Coronary artery (tissue), 2 donors: Measurements from ENCODE around the gene DDX43.
"Not testable (repeated sequence)": the region's sequence is repeated elsewhere in the genome, so short reads cannot be mapped to it uniquely, and the experiment has no call there.

ENCODE experiments used
- DNase-seq: peaks from one replicate; pipeline ENCODE4 v3.0.0-alpha.2; 2017; ENCODE audit warnings: low spot score
- H3K27ac ChIP-seq, 2 donors: fragments of 200-600 bp; sonication (generic); one replicate each; pipeline ENCODE4 v1.5.1; 2016 to 2019
- H3K4me3 ChIP-seq: fragments of 200-600 bp; sonication (generic); 2 replicates; pipeline ENCODE4 v1.5.1; 2016; ENCODE audit warnings: mild to moderate bottlenecking, moderate library complexity
- CTCF ChIP-seq: fragments of 200-600 bp; sonication (generic); IDR thresholded peaks from one replicate; pipeline ENCODE4 v1.5.1; 2019; ENCODE audit warnings: antibody characterized with exemption

Gene DDX43

GRCh38 chr6:73388800-73389512 lies 5.7 kb upstream of the DDX43 start:
- peak overlapping the region in 1 of 2 donors; percentile 65 for H3K27ac ChIP-seq
- DNase-seq = peak; percentile 78
- peak overlapping the region; percentile 74 for H3K4me3 ChIP-seq
- TF ChIP-seq CTCF = peak; percentile 41

- no peak overlapping the region for H3K4me3 ChIP-seq
- TF ChIP-seq CTCF = no peak
- no peak for DNase-seq
- no peak overlapping the region for H3K27ac ChIP-seq
These were observed 4.8 kb upstream of the DDX43 start for GRCh38 chr6:73389854-73390253.

GRCh38 chr6:73391675-73392074 lies 3.0 kb upstream of the DDX43 start:
- no peak overlapping the region for H3K27ac ChIP-seq
- DNase-seq = no peak
- no peak overlapping the region for H3K4me3 ChIP-seq
- no peak for TF ChIP-seq CTCF

DNA sequence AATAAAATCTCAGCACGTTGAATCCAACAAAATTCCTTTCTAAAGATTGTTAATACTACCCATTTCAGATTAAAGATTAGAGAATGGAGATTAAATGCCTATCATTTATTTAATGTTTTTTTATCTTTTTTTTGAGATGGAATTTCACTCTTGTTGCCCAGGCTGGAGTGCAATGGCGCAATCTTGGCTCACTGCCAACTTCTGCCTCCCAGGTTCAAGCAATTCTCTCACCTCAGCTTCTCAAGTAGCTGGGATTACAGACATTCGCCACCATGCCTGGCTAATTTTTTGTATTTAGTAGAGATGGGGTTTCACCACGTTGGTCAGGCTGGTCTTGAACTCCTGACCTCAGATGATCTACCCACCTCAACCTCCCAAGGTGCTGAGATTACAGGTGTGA lies 2.4 kb upstream of the DDX43 start:
- not testable (repeated sequence) for DNase-seq, H3K4me3 ChIP-seq, H3K27ac ChIP-seq

- Histone ChIP-seq H3K27ac (no peak overlapping the region), H3K4me3 (no peak overlapping the region)
- no peak for DNase-seq
- no peak for TF ChIP-seq CTCF
These were observed 1.4 kb upstream of the DDX43 start for GRCh38 chr6:73393278-73393677.

DNA sequence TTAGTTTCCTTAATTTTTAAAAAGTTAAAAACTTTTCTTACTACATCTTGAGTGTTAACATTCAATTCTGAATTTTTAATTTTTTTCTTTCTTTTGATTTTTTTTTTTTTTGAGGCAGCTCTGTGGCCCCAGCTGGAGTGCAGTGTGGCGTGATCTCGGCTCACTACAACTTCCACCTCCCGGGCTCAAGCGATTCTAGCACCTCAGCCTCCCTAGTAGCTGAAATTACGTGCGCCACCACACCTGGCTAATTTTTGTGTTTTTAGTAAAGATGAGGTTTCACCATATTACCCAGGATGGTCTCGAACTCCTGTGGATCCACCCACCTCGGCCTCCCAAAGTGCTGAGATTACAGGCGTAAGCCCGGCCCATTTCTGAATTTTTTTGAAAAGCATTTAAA lies 1.2 kb downstream of the DDX43 start:
- H3K27ac ChIP-seq = no peak overlapping the region
- no peak for TF ChIP-seq CTCF
- no peak overlapping the region for H3K4me3 ChIP-seq
- DNase-seq = no peak

DNA sequence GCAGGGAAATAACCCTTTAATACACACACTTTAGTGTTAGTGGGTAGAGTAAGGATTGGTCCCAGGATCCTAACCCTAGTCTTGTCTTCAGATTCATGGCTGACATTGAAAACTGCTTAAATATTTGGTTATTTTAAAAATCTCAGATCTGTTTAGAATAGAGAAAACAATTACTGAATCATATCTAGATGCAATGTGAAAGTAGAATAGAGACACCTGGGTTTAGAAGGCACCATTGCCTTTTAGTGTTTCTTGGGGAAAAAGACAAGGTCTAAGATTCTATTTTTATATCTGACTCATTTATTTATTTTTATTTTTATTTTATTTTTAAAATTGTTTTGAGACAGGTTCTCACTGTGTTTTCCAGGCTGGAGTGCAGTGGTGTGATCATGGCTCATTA lies 6.0 kb downstream of the DDX43 start:
- DNase-seq = no peak
- Histone ChIP-seq H3K27ac (no peak overlapping the region), H3K4me3 (no peak overlapping the region)
- TF ChIP-seq CTCF = no peak
